GM21619 (cell line): Measurements from ENCODE around the gene AMBRA1.

Experiments
- ATAC-seq: cut with Tn5 transposase; IDR thresholded peaks from one replicate; pipeline ENCODE4 v1.9.1; 2021; ENCODE audit not compliant: unreplicated experiment

The AMBRA1 gene

GRCh38 chr11:46404476-46405017 is 189.3 kb downstream of the AMBRA1 start:
- no peak for ATAC-seq

GRCh38 chr11:46402957-46403902 is 190.6 kb downstream of the AMBRA1 start:
- ATAC-seq = no peak

GRCh38 chr11:46397526-46397925 is 196.3 kb downstream of the AMBRA1 start:
- no peak for ATAC-seq

GRCh38 chr11:46393759-46394158 is 200.1 kb downstream of the AMBRA1 start:
- no peak for ATAC-seq

DNA sequence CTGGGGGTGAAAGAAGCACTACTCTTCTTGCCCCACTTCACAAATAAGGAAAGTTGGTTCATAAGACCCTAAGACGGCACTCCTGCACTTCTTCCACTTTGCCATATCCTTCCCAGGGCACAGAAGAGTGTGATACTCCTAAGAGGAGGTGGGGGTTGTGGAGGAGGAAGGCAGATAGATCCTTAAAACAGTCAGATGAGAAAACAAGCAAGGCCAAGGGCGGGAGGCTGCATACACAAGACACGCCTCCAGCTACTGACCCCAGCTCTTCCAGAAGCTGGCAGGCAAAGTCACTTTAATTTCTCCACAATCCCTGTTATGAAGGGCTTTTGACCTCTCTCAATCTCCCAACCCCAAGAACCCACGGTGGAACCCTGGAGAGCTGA is 200.6 kb downstream of the AMBRA1 start:
- ATAC-seq = no peak

GRCh38 chr11:46392421-46393230 is 201.2 kb downstream of the AMBRA1 start:
- ATAC-seq = peak; percentile 60

GRCh38 chr11:46391578-46392420 is 202.0 kb downstream of the AMBRA1 start, which contains the start of gene CHRM4:
Gene CHRM4, minus strand, starts transcription at chr11:46391776. Its CDS starts 5,219 bp downstream, at chr11:46386557.
- ATAC-seq = no peak

DNA sequence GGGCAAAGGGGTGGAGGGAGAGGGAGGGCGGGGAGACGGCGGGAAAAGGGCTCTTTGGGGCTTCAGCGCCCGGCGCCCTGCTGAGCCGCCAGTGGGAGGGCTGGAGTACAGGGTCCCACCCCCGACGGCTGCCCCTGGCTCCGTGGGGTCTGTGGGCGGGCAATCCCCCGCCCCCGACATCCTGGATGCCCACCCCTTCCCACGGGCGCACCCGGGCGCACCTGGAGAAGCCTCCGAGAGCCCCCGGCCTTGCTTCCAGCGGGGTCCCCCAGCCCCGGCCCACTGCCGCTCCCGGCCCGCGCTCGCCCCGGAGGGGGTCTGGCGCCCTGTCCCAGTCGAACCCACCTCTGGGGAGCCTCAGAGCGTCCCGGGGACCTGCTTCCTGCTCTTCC is 202.6 kb downstream of the AMBRA1 start:
- ATAC-seq = no peak

DNA sequence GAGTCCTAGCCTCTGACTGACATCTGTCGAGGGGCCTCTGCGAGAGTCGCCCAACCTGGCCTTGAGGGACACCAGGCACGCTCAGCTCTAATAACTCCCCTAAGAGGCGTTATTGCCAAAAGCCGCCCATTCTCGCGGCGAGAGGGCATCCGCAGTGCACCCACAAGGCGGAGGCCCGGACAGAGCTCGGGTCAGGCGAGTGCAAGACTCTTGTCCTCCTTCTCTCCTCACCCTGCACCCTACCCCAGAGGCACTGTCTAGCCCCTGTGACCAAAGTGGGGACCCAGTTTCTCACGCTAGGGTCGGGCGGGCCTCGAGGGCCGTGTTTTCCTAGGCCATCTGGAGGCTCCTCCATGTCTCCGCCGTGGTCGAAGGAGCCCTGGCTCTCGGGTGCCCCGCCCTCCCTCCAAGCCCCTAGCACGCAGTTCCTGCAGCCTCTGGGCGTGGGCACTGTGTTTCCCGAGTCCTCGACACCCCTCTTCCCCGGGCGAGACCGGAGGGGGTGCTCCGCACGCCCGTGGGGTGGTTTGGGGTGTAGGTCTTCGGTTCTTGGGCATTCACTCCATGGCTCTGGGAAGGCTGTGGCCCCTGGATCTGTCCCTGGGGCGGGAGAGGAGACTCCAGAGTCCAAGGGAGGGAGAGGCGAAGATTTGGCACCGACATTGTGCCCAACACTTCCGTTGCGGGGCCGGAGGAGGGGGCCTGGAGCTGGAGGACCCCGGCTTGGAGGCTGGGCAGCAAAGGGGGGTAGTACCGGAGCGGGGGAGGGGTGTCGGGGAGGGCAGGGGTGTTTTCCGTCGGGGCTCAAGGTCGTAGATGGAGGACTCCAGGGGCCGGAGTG is 203.3 kb downstream of the AMBRA1 start:
- no peak for ATAC-seq

GRCh38 chr11:46389450-46390330 is 204.1 kb downstream of the AMBRA1 start:
- ATAC-seq = peak; percentile 35

DNA sequence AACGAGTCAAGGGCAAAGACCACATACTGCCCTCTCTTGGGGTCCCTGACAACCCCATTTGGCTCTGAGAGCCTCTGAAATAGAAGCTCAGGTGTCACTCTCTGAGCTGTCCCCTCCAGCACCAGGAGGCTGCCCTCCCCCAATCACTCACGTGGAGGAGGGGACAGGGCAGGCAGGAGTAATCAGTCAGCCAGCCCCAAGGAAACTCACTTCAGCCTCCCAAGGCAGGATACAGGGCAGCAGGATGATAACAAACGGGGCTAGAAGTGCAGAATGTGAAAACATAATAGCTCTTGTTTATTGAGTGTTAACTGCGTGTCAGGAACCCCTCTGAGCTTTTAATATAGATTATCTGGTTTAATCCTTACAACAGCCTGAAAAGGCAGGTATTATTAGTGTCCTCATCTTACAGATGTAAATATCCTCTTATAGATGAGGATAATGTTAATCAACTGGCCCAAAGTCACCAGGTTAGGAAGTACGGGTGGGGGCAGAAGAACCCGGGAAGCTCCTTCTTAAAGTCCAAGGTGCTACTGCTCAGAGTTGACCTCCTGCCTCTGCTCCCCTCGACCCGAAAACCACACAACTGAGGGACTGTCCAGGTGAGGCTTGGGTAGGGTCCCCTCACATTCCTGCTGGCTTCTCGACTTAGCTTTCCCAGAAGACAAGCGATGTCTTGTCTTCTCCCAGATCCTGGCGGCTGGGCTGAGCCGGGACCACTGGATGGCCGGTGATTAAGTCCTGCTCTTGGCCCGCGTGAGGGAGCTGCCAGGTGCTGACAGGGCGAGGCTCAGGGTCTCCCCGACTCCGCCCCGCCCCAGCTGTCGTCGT is 205.0 kb downstream of the AMBRA1 start:
- no peak for ATAC-seq

- no peak for ATAC-seq
Measured at GRCh38 chr11:46387919-46388618, 205.8 kb downstream of the AMBRA1 start.

- ATAC-seq = no peak
Measured at GRCh38 chr11:46387456-46387855, 206.4 kb downstream of the AMBRA1 start.

DNA sequence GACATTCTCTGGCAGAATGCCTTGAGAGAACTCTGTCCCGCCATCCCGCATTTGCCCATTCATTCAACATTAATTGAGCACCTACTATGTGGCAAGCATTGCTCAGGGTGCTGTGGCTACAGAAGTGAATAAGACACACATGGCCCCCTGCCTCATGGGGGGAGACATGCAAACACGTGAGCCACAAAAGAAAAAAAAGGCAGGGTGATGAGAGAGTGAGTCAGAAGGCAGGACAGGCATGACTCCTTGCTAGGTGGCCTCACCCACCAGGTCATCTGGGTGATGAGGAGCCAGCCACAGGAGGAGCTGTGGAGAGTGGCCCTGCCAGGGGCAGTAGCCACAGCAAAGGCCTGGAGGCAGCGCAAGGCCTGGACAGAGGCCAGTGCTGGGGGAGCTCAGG is 207.1 kb downstream of the AMBRA1 start:
- no peak for ATAC-seq

GRCh38 chr11:46386005-46386578 is 207.7 kb downstream of the AMBRA1 start:
- ATAC-seq = no peak

- ATAC-seq = no peak
Measured at GRCh38 chr11:46385169-46386004, 208.4 kb downstream of the AMBRA1 start.
